Gastroesophageal sphincter (tissue), 3 donors: Measurements from ENCODE around the gene CYP3A4.

Source experiments
- CTCF ChIP-seq, 4 experiments: fragments of 200-600 bp in 2 of 4; fragments of 450-650 bp in 2 of 4; sonication (generic) in 1 of 4; IDR thresholded peaks; one replicate each; pipeline ENCODE4 v1.5.1; 2017 to 2019; ENCODE audit warnings: antibody characterized with exemption in 4 of 4, mild to moderate bottlenecking in 2 of 4, moderate library complexity in 2 of 4
- EP300 ChIP-seq: sonication (generic); formaldehyde crosslinking; IDR thresholded peaks from one replicate; pipeline ENCODE4 v1.6.1; 2017; ENCODE audit warnings: antibody characterized with exemption, mild to moderate bottlenecking
- POLR2A ChIP-seq, 2 donors: fragments of 450-650 bp; IDR thresholded peaks; one replicate each; pipeline ENCODE4 v1.6.1; 2017; ENCODE audit warnings: antibody characterized with exemption in 2 of 2, mild to moderate bottlenecking in 2 of 2, moderate library complexity in 1 of 2
- POLR2AphosphoS5 ChIP-seq: sonication (generic); formaldehyde crosslinking; IDR thresholded peaks from one replicate; pipeline ENCODE4 v1.6.1; 2017; ENCODE audit warnings: antibody characterized with exemption

- TF ChIP-seq CTCF (IDR thresholded peaks at IDR 0.05): no peak
- TF ChIP-seq POLR2A (IDR thresholded peaks at IDR 0.05): no peak
- no peak for TF ChIP-seq POLR2AphosphoS5
- no peak for TF ChIP-seq EP300
Observed at GRCh38 chr7:99782012-99782953, 1.7 kb downstream of the CYP3A4 start.
